Choroid plexus epithelial cell (primary cell): ENCODE results near the gene RHOT2.
A peak's percentile ranks its signal among the peaks of the same experiment; 100 is the strongest.

Experiments
- DNase-seq: peaks from one replicate; pipeline ENCODE4 v3.0.0-alpha.2; 2010; ENCODE audit warnings: low read depth
- H3K4me3 ChIP-seq: 2 replicates; pipeline ENCODE4 v1.5.1; 2011; ENCODE audit warnings: low read depth, mild to moderate bottlenecking, control low read depth, low read length, moderate library complexity
- TF ChIP-seq, protein P1 (sequence below): conservative IDR thresholded peaks from 2 replicates; pipeline ENCODE4 v1.5.1; 2011; ENCODE audit warnings: low read depth, mild to moderate bottlenecking, control low read depth, inconsistent platforms, low read length, moderate library complexity

The RHOT2 gene

DNA sequence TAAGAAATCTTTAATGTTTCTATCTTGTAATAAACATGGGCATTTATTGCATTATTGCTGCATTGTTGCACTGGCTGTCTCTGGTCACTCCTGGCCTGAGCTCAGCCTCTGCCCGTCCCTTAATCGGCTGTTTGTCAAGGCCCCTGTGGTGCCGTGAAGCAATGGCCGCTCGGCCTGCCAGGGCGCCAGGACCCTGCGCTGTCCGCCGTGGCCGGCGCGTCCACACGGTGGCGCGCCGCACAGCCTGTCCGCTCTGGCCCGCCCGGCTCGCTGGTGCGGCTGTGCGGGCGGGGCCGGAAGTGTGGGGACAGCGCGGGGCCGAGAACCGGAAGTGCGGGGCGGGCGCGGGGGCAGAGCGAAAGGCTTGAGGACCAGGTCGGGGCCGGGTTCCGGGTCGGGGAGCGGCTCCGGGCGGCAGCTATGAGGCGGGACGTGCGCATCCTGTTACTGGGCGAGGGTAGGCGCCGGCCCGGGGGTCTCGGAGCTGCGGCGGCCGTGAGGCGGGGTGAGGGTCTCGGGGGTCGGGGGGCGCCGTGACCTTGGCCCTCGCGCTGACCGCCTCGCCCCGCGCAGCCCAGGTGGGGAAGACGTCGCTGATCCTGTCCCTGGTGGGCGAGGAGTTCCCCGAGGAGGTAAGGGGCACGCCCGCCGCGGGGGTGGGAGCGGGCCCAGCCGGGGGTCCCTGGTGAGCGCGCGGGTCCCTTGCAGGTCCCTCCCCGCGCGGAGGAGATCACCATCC, at the start of gene RHOT2:
TSS of gene RHOT2 (plus strand) at position 353 of the 739 bp plus-strand sequence. CDS start at position 421, 68 bp downstream.
- DNase-seq, result peak; percentile 92
- TF ChIP-seq, protein P1, sequence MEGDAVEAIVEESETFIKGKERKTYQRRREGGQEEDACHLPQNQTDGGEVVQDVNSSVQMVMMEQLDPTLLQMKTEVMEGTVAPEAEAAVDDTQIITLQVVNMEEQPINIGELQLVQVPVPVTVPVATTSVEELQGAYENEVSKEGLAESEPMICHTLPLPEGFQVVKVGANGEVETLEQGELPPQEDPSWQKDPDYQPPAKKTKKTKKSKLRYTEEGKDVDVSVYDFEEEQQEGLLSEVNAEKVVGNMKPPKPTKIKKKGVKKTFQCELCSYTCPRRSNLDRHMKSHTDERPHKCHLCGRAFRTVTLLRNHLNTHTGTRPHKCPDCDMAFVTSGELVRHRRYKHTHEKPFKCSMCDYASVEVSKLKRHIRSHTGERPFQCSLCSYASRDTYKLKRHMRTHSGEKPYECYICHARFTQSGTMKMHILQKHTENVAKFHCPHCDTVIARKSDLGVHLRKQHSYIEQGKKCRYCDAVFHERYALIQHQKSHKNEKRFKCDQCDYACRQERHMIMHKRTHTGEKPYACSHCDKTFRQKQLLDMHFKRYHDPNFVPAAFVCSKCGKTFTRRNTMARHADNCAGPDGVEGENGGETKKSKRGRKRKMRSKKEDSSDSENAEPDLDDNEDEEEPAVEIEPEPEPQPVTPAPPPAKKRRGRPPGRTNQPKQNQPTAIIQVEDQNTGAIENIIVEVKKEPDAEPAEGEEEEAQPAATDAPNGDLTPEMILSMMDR, result peak; percentile 51
- peak within 1 kb of the TSS; percentile 93 for H3K4me3 ChIP-seq

DNA sequence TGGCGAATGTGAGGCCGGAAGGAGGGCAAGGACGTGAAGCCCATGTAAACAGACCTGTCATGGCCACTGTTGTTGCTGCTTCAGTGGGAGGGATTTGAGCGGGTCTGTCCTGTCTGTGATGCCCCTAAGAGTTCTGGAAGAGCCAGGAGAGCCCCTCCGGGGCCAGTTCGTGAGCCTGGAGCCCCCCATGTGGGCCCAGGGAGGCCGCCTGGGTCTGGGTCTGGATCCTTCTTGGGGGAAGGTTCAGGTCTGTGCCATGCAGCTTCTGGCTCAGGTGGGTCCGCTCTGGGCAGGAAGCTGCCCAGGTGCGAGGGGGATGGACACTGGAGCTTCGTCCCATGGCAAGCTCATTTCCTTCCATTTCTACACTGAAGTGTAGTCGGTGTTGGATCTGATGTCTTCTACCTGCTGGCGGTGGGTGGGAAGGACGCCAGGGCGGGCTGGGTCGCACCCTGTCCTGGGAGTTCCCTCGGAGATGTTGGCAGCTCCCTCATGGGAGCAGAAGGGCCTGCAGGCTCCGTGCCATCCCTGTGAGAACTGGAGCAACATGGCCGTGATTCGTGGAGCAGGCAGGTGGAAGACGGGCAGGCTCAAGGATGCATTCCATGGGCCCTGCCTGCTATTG, 48.3 kb upstream of the RHOT2 start:
- no peak for DNase-seq
- TF ChIP-seq, protein P1, result no peak
- no peak overlapping the region for H3K4me3 ChIP-seq

DNA sequence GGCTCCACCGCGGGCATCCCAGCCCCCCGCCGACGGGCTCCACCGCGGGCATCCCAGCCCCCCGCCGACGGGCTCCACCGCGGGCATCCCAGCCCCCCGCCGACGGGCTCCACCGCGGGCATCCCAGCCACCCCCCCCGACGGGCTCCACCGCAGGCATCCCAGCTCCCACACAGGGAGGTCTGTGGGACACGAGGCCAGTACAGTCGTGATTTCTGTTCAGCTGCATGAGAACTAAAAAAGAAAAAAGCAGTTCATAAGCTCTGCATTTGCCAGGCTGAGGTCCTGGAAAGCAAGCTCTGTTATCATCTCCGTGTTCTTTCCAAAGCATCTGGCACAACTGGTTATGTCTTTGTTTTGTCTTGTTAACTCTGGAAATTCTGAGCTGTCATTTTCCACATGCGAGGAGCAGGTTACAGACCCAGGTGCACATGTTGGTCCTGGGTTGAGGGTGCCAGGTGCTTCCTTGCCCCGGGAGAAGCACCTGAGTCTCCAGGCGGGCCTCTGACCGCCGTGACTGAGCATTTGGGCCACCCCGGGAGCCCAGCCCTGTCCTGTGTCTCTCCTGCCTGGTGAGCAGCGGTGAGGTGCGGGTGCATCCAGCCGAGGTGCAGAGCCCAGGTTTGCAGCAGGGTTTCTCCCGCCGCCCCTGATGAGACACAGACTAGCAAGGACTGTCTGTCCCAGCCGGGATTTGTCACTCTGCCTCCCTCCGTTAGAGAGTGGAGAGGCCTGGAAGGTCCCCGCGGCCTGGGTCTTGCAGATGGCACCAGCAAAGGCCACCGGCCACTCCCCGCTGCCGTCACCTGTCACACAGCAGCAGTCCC, 47.0 kb upstream of the RHOT2 start:
- TF ChIP-seq, protein P1, result no peak
- no peak overlapping the region for H3K4me3 ChIP-seq
- DNase-seq, result no peak

DNA sequence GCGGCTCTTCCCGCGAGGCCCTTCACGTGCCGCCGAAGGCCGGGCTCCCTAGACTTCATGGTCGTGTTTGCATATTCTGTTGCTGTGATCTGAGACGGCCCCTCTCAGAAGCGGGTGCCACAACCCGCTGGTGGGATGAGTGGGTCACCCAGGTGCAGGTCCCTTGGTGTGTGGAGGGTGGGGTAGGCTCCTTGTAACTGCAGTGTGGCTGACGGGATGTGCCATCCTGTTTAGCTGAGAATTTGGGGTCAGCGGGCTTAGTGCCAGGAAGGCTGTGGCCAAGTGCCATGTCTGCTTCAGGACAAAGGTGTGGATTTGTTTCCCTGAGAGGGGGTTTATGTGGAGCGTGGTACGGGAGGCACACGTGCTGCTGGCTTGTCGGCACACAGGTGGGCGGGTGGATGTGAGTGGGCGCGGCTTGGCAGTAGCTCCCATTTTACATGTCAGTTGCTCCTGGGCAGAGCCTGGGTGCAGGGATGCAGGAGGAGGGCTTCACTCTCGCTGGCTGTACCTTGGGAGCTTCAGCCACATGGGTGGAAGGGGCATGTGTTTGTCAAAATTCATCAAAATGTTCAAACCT, 46.3 kb upstream of the RHOT2 start:
- no peak overlapping the region for H3K4me3 ChIP-seq
- TF ChIP-seq, protein P1, result no peak
- DNase-seq, result no peak

DNA sequence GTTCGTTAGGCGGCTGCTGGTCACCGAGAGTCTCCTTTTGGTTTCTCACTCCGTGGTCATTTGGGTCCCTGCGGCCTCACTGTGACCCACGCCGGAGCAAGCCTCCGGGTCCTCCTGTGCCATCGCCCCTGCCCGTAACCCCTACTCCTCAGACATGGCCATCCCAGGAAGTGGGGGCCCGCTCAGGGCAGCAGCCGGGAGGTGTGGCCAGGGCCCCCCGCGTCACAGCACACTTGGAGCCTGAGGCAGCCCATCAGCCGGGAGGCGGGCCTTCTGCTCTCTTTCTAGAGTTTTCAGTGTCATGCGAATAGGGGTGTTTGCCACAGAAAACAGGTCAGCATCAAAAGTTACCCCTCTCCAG, 45.0 kb upstream of the RHOT2 start:
- no peak overlapping the region for H3K4me3 ChIP-seq
- TF ChIP-seq, protein P1, result no peak
- DNase-seq, result no peak

DNA sequence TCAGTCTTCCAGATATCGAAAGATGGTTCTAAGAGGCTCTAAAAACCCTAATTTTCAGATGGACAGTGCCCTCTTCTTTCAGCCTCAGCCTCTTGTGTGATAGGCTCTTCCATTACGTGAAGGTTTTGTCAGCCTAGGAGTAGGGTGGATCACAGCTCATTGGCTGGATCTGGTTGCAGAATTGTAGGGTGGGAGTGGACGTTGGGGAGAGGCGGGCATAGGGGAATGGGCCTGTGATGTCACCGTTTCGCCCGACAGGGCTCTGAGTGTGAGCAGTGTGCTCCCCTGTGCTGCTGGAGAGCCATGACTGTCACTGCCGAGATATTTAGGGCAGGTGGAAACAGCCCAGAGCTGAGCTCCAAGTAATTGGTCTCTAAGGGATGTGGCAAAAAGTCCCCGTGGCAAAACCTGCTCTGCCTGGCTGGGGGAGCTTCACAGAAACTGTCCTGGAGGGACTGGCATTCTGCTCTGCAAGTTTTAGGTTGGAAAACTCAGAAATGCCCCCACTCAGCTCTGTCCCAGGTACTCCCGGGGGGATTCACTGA, 43.3 kb upstream of the RHOT2 start:
- TF ChIP-seq, protein P1, result no peak
- DNase-seq, result no peak
- no peak overlapping the region for H3K4me3 ChIP-seq
